Measurements from ENCODE around the gene ZNF384.

ZNF384 gene

GRCh38 chr12:6652391-6652790 is 36.8 kb downstream of the ZNF384 start:
- H3K9me3 ChIP-seq (ENCODE audit: control insufficient read depth, insufficient read depth, low read depth, low read length) = no peaks in the 10 kb centered on the region
- TF ChIP-seq ZNF311 (tag by site-specific recombination; IDR thresholded peaks at IDR 0.05; ENCODE audit: borderline replicate concordance) (no peak), PBX3 (CRISPR knock-in tag; IDR thresholded peaks at IDR 0.05) (no peak), ZBTB26 (tag by site-specific recombination; optimal IDR thresholded peaks at IDR 0.05) (no peak), ZNF138 (tag by site-specific recombination; IDR thresholded peaks at IDR 0.05; ENCODE audit: borderline replicate concordance) (no peak), ZBTB21 (tag by site-specific recombination; IDR thresholded peaks at IDR 0.05) (no peak)
- TF ChIP-seq, protein P1, sequence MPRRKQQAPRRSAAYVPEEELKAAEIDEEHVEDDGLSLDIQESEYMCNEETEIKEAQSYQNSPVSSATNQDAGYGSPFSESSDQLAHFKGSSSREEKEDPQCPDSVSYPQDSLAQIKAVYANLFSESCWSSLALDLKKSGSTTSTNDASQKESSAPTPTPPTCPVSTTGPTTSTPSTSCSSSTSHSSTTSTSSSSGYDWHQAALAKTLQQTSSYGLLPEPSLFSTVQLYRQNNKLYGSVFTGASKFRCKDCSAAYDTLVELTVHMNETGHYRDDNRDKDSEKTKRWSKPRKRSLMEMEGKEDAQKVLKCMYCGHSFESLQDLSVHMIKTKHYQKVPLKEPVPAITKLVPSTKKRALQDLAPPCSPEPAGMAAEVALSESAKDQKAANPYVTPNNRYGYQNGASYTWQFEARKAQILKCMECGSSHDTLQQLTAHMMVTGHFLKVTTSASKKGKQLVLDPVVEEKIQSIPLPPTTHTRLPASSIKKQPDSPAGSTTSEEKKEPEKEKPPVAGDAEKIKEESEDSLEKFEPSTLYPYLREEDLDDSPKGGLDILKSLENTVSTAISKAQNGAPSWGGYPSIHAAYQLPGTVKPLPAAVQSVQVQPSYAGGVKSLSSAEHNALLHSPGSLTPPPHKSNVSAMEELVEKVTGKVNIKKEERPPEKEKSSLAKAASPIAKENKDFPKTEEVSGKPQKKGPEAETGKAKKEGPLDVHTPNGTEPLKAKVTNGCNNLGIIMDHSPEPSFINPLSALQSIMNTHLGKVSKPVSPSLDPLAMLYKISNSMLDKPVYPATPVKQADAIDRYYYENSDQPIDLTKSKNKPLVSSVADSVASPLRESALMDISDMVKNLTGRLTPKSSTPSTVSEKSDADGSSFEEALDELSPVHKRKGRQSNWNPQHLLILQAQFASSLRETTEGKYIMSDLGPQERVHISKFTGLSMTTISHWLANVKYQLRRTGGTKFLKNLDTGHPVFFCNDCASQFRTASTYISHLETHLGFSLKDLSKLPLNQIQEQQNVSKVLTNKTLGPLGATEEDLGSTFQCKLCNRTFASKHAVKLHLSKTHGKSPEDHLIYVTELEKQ (tag by site-specific recombination; IDR thresholded peaks at IDR 0.05; ENCODE audit: borderline replicate concordance) = no peak
- ChIA-PET POLR2A (interaction anchor here (0.6 kb wide), 2 partner anchors 37 to 92 kb away, joined by 3 to 5 read pairs; no protein-coding TSS in a partner anchor), CTCF (no interaction called here)
- H3K36me3 ChIP-seq (ENCODE audit: control insufficient read depth in 2 of 2, insufficient read depth in 1 of 2, low read length in 2 of 2) = peaks cover 19 to 62% of the 10 kb centered on the region in 2 experiments; a peak in 2 of 3 replicates
- no peak overlapping the region for H3K4me3 ChIP-seq (ENCODE audit: low read depth, low read length)
- H3K27ac ChIP-seq (ENCODE audit: extremely low read depth, low read depth, low read length) = no peak overlapping the region
- no peaks in the 10 kb centered on the region for H3K4me1 ChIP-seq (ENCODE audit: control insufficient read depth, insufficient read depth, low read length)

GRCh38 chr12:6650832-6651231 is 38.3 kb downstream of the ZNF384 start:
- CTCF ChIA-PET = no interaction called here
- Histone ChIP-seq H3K9me3 (ENCODE audit: control insufficient read depth, insufficient read depth, low read depth, low read length) (no peaks in the 10 kb centered on the region), H3K27ac (ENCODE audit: extremely low read depth, low read depth, low read length) (no peak overlapping the region), H3K36me3 (ENCODE audit: control insufficient read depth in 2 of 2, insufficient read depth in 1 of 2, low read length in 2 of 2) (peaks cover 12 to 58% of the 10 kb centered on the region in 2 experiments; a peak in 2 of 3 replicates), H3K4me3 (ENCODE audit: low read depth, low read length) (no peak overlapping the region), H3K4me1 (ENCODE audit: control insufficient read depth, insufficient read depth, low read length) (no peaks in the 10 kb centered on the region)
- TF ChIP-seq ZNF549 (tag by site-specific recombination; IDR thresholded peaks at IDR 0.05) = no peak
- TF ChIP-seq ZNF776 (tag by site-specific recombination; IDR thresholded peaks at IDR 0.05; ENCODE audit: borderline replicate concordance) = no peak
- TF ChIP-seq ZNF121 (tag by site-specific recombination; IDR thresholded peaks at IDR 0.05) = no peak
- TF ChIP-seq ZBTB7A (tag by site-specific recombination; IDR thresholded peaks at IDR 0.05; ENCODE audit: low read depth) = no peak
- TF ChIP-seq ZNF654 (tag by site-specific recombination; IDR thresholded peaks at IDR 0.05; ENCODE audit: low read depth) = no peak
- TF ChIP-seq ZNF169 (tag by site-specific recombination; IDR thresholded peaks at IDR 0.05) = no peak
- no peak for TF ChIP-seq WT1 (tag by site-specific recombination; IDR thresholded peaks at IDR 0.05)
- TF ChIP-seq ZNF174 (tag by site-specific recombination; IDR thresholded peaks at IDR 0.05) = no peak
- TF ChIP-seq MEIS1 (CRISPR knock-in tag; IDR thresholded peaks at IDR 0.05; ENCODE audit: borderline replicate concordance) = no peak
- POLR2A ChIA-PET = no interaction called here

- Histone ChIP-seq H3K27ac (ENCODE audit: extremely low read depth, low read depth, low read length) (no peak within 1 kb of the TSS), H3K4me3 (ENCODE audit: low read depth, low read length) (no peak within 1 kb of the TSS), H3K4me1 (ENCODE audit: control insufficient read depth, insufficient read depth, low read length) (no peaks in the 10 kb centered on the region), H3K36me3 (ENCODE audit: control insufficient read depth in 2 of 2, insufficient read depth in 1 of 2, low read length in 2 of 2) (peaks cover 0 to 36% of the 10 kb centered on the region in 2 experiments; a peak in 2 of 3 replicates), H3K9me3 (ENCODE audit: control insufficient read depth, insufficient read depth, low read depth, low read length) (no peaks in the 10 kb centered on the region)
- ChIA-PET CTCF (no interaction called here), POLR2A (interaction anchor here (1.2 kb wide), 1 partner anchor 11 kb away, joined by 3 read pairs; no protein-coding TSS in a partner anchor)
- TF ChIP-seq ZNF140 (tag by site-specific recombination; IDR thresholded peaks at IDR 0.05) (no peak), ZSCAN16 (tag by site-specific recombination; IDR thresholded peaks at IDR 0.05) (no peak), ZXDB (tag by site-specific recombination; IDR thresholded peaks at IDR 0.05) (no peak), ZBTB17 (tag by site-specific recombination; IDR thresholded peaks at IDR 0.05) (no peak), ZNF302 (tag by site-specific recombination; IDR thresholded peaks at IDR 0.05; ENCODE audit: low read depth) (no peak), SETDB1 (IDR thresholded peaks at IDR 0.05; ENCODE audit: insufficient read length, low read length) (no peak), ZNF48 (tag by site-specific recombination; IDR thresholded peaks at IDR 0.05) (no peak), RBAK (tag by site-specific recombination; IDR thresholded peaks at IDR 0.05) (no peak)
- TF ChIP-seq, protein P2, sequence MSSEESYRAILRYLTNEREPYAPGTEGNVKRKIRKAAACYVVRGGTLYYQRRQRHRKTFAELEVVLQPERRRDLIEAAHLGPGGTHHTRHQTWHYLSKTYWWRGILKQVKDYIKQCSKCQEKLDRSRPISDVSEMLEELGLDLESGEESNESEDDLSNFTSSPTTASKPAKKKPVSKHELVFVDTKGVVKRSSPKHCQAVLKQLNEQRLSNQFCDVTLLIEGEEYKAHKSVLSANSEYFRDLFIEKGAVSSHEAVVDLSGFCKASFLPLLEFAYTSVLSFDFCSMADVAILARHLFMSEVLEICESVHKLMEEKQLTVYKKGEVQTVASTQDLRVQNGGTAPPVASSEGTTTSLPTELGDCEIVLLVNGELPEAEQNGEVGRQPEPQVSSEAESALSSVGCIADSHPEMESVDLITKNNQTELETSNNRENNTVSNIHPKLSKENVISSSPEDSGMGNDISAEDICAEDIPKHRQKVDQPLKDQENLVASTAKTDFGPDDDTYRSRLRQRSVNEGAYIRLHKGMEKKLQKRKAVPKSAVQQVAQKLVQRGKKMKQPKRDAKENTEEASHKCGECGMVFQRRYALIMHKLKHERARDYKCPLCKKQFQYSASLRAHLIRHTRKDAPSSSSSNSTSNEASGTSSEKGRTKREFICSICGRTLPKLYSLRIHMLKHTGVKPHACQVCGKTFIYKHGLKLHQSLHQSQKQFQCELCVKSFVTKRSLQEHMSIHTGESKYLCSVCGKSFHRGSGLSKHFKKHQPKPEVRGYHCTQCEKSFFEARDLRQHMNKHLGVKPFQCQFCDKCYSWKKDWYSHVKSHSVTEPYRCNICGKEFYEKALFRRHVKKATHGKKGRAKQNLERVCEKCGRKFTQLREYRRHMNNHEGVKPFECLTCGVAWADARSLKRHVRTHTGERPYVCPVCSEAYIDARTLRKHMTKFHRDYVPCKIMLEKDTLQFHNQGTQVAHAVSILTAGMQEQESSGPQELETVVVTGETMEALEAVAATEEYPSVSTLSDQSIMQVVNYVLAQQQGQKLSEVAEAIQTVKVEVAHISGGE (tag by site-specific recombination; conservative IDR thresholded peaks at IDR 0.05; ENCODE audit: low read depth) = no peak
These were observed 42.0 kb downstream of the ZNF384 start, which contains the start of gene ACRBP for GRCh38 chr12:6647083-6647604. TSS of gene ACRBP (minus strand) at chr12:6647432. CDS start at chr12:6647366, 66 bp downstream.
